Activated T-cell treated with anti-CD3 and anti-CD28 coated beads for 24 hours (primary cell): ENCODE results near the gene SERGEF.

ENCODE experiments used
- DNase-seq: peaks from one replicate; pipeline ENCODE4 v3.0.0-alpha.2; 2020; ENCODE audit warnings: low read depth

Gene SERGEF

GRCh38 chr11:17769218-17769617, 243.6 kb downstream of the SERGEF start:
- no peak for DNase-seq

- DNase-seq = no peak
Observed at GRCh38 chr11:17768547-17768946, 244.3 kb downstream of the SERGEF start.

- no peak for DNase-seq
Observed at GRCh38 chr11:17767914-17768313, 244.9 kb downstream of the SERGEF start.

- no peak for DNase-seq
Observed at GRCh38 chr11:17767301-17767885, 245.5 kb downstream of the SERGEF start.

GRCh38 chr11:17766590-17766989, 246.3 kb downstream of the SERGEF start:
- DNase-seq = no peak

- DNase-seq = no peak
Observed at GRCh38 chr11:17766073-17766359, 246.8 kb downstream of the SERGEF start.

- DNase-seq = no peak
Observed at GRCh38 chr11:17765356-17766072, 247.3 kb downstream of the SERGEF start.

GRCh38 chr11:17764446-17765218, 248.2 kb downstream of the SERGEF start:
- no peak for DNase-seq

GRCh38 chr11:17763703-17764102, 249.1 kb downstream of the SERGEF start:
- DNase-seq = no peak

- DNase-seq = no peak
Observed at GRCh38 chr11:17763244-17763643, 249.6 kb downstream of the SERGEF start.

- no peak for DNase-seq
Observed at GRCh38 chr11:17762309-17762974, 250.4 kb downstream of the SERGEF start.

- DNase-seq = no peak
Observed at GRCh38 chr11:17760102-17761029, 252.5 kb downstream of the SERGEF start.

- DNase-seq = no peak
Observed at GRCh38 chr11:17755891-17756290, 257.0 kb downstream of the SERGEF start.

- no peak for DNase-seq
Observed at GRCh38 chr11:17753641-17754040, 259.2 kb downstream of the SERGEF start.

GRCh38 chr11:17753153-17753552, 259.7 kb downstream of the SERGEF start:
- DNase-seq = no peak

- DNase-seq = no peak
Observed at GRCh38 chr11:17752144-17752543, 260.7 kb downstream of the SERGEF start.

GRCh38 chr11:17751558-17751957, 261.3 kb downstream of the SERGEF start:
- no peak for DNase-seq

- no peak for DNase-seq
Observed at GRCh38 chr11:17750801-17751165, 262.1 kb downstream of the SERGEF start.

GRCh38 chr11:17750013-17750800, 262.6 kb downstream of the SERGEF start:
- DNase-seq = no peak

GRCh38 chr11:17748761-17749721, 263.8 kb downstream of the SERGEF start:
- DNase-seq = no peak
